ENCODE measurements around the gene TRIM46.
"Not testable (repeated sequence)": the region's sequence is repeated elsewhere in the genome, so short reads cannot be mapped to it uniquely, and the experiment has no call there.

- TF ChIP-seq EZH2 (IDR thresholded peaks at IDR 0.05; ENCODE audit: insufficient read depth, poor library complexity, severe bottlenecking); EZH2phosphoT487 (IDR thresholded peaks at IDR 0.05; ENCODE audit: insufficient read depth, low read depth): not testable (repeated sequence)
Observed at GRCh38 chr1:155212051-155212440, 38.4 kb downstream of the TRIM46 start.

All from GM23248 (cell line).